NCI-H1436 treated with DMSO at 0.1 percent for 48 hours (cell line): Measurements from ENCODE around the gene FCAMR.

Source experiments
- DNase-seq: peaks from one replicate; lab custom pipeline; 2025; lab: John Stamatoyannopoulos, UW

Gene FCAMR

DNA sequence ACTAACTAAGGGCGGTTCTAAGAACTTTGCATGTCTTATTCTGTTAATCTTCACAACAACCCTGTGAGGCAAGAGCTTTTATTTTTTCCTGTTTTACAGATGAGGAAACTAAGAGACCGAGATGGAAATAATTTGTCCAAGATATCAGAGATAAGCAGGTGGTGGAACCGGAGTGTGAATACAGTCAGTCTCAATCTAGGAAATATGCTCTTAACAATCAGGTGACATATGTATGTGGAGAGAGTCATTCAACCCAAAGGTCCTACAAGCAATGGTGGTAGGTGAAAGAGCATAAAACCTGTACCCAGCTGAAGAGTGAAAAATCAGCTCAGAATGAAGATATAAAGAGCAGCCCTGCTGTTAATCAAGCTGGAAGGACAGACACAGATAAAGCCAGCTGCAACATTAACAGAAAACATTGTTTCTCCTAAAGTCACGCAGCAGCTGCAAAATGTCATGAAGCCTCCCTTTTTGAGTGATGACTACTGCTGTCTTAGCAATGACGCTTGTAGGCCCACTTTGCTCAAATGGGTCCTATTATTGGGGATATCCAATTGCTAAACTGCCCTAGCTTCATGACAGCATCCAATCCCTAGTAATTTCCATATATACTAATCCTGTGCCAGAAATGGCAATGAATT lies 30.5 kb upstream of the FCAMR start:
- DNase-seq: no peak

DNA sequence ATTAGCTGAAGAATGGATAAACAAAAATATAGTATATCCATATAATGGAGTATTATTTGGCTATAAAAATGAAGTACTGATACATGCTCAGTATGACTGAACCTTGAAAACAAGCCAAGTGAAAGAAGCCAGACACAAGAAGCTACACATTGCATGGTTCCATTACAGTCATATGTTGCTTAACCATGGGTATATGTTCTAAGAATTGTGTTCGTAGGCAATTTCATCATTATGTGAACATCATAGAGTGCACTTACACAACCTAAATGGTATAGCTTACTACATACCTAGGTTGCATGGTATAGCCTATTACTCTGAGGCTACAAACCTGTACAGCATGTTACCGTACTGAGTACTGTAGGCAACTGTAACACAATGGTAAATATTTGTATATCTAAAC lies 28.6 kb upstream of the FCAMR start:
- DNase-seq: no peak

DNA sequence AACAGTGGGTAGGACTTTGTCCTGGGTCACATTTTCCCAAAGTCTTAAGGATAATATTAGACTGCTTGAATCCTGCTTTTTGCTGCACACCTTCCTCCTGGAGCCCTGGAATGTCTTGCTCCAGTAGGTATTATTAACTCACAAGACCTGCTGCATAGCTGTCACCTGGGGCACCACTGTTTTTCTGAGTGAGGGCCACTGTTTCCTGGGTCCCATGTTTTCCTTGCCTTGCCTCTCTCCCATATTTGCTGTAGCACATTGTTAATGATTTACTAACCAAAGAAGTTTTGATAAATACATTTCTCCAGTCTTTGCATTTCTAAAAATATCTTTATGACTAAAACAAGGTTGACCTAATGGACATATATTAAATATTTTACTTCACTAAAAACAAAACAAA lies 22.5 kb upstream of the FCAMR start:
- DNase-seq: no peak

DNA sequence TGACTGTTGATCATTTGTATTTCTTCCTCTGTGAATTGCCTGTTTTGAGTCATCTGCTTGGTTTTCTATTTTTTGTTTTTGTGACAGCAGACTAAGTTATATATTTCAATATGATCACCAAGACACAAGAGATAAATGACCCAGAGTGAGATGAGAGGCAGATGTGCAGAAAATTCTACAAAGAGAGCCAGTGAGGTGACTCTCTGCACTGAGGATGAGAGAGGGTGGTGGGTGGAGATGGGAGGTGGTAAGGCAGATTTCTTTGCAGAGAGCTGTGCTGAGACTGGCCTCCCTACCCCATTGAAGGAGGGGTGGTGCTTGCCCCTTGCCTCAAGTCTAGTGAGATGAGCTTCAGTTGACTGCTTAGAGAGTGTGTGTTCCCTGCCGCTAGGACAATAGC lies 17.6 kb upstream of the FCAMR start:
- DNase-seq: no peak

DNA sequence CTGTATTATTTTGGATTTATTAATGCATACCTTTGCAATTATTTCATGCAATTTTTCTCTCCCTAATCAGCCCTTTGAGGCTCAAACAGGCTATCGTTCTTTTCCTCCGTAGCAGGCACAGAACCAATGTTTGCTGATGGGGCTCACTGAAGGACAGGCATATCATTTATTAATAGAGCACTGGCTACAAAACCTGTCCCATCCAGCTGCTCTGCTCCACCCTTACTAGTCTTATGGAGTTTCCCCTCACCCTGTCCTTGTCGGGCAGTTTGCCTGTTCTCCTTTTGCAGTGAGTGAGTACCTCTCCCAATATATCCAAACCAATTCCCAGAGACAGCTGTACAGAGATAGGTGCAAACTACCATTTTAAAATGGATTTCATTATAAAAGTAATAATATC lies 16.6 kb upstream of the FCAMR start:
- DNase-seq: no peak

DNA sequence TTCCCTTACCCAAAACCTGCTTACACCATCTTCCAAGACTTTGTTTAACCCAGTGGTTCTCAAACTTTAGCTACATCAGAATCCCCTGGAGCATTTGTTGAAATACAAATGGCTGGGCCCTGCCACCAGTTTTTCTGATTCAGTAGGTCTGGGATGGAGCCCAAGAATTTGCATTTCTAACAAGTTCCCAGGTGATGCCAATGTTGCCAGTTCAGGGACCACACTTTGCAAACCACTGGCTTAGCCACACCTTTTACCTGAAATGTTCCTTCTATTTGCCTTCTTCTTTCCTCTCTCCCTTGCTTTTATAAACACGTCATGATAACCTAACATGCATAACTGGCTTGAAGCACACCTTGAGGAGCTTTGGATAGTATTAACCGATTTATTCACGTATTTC lies 16.1 kb upstream of the FCAMR start:
- no peak for DNase-seq

DNA sequence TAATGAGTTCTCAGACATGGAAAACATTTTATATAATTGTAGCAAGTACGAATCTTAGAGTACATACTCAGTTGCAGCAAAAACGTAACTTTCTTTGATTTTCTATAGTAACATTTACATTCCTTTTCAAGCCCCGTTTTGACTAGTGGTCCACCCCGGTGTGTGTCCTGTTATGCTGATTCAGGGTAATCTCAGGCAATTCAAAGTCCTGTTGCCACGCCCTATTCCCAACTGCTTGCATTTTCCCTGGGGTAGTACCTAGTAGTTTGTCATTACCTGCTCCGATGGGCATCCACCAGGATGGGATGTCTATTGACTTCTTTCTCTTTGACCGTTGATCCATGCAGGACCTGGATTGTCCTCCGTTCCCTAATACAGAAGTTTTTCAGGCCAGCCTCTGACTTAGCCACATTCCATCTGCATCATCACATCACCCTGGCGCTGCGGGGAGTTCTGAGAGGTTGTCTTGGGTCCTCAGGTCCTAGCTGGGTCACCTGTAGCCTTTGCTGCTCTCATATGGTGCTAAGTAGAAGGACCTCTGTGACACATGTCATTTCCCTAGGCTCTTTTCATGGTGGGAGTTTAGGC lies 15.0 kb upstream of the FCAMR start:
- DNase-seq: no peak

DNA sequence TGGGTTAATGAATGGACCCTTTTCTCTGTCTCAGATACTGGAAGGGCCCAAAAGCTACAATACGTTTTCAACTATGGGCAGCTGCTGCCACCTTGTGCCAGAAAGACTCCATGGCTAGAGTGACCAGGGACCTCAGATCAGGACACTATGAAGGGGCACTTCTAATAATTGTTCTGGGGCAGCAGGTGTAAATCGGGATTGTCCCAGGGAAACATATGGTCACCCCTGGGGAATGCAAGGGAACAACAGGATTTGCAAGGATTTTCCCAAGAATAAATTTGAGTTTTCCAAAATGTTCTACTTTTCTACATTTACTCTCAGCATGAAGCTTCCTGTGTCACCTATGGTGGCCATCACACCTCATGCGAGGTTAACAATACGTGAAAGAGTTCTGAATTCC lies 12.0 kb upstream of the FCAMR start:
- DNase-seq: no peak

DNA sequence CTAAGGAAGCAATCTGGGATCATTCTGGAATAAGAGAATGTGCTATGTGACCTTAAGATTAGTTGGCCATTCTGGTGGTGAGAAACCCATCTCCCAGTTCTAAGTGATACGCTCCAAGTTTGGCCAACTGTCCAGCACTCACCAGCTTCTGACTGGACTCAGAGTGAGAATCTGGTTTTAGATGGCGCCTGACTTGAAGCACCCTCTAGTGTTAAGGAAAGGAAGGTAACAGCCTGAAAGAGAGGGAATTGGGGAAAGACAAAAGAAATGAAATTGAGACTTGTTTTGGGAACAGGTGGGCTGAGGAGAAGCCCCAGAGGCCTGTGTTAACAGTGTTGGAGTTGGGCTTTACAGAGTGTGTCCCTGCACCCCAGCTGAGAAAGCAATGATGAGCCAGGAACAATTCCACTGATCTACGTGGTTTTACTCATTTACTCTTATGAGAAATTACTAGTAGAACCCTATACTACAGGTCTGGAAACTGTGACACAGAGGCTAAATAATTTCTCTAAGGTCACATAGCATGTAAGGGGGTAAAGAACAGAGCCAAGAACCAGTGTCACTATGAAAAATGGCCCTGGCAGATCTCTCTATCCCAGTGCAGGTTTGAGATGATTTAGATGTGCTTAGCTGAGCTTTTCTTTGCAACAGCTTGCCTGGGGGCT lies 9.3 kb upstream of the FCAMR start:
- DNase-seq: no peak

DNA sequence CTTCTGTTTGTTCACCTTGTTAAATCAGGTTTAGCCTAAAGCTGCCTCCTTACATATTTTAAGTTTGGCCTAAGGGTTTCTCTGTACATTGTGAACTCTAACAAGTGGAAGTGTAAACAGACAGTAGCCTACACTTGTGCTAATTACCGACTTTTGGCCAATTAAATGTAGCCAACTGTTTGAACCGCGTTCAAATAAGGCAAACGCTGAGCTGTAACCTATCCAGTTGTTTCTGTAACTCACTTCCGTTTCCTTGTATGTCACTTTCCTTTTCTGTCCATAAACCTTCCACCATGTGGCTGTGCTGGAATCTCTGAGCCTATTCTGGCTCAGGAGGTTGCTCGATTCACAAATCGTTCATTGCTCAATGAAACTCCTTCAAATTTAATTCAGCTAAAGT lies 8.0 kb upstream of the FCAMR start:
- DNase-seq: no peak

DNA sequence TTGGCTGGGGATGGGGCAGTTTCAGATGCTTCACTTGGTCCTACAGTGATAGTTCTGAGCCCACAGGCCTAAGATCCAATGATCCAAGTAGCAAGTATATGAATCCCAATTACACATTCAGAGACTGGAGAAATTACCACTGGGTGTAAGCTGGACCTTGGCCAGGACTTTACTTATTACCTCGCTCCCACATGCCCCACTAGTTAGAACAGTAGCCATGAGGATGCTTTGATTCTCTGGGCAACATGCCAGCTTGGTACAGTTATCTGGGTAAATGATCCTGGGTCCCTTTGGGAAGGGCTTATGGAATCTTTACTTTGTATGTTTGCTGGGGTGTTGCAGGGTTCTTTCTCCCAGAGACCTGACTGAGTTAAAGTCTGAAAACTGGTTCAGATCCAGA lies 5.0 kb upstream of the FCAMR start:
- no peak for DNase-seq

DNA sequence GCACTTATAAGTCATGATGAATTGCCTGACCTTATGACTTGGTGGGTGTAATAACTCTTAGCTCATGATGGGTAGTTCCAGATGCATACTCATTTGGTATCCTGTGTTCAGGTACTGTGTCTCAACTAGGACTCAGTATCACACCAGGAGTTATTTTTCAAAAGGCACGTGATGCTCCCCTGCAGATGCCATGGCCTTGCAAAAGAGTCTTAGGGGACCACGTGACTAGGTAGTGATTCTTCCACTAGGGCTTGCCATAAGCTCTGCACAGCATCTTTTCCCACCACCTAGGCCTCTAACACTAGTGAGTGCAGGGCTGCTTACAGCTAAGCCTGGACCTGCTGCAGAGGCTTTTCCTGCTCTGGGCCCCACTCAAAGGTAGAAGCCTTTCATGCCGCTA lies 3.9 kb upstream of the FCAMR start:
- DNase-seq: no peak

DNA sequence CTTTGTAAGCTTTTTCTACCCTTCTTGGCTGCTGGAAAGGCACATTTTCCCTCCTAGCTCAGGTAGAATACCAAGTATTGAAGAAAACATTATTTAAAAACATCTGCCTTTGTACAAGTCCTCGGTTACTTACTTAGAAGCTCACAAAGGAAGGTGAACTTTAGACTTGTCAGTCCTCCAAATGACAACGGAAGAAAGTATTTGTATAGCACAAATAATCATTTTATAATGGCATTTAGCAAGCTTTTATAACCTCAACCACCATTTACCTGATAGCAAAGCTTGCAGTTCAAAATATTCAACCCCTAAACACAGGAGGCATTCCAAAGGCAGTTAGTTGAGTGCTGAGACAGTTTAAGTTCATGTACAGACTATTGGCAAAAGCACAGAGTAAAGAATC lies 2.5 kb upstream of the FCAMR start:
- no peak for DNase-seq

DNA sequence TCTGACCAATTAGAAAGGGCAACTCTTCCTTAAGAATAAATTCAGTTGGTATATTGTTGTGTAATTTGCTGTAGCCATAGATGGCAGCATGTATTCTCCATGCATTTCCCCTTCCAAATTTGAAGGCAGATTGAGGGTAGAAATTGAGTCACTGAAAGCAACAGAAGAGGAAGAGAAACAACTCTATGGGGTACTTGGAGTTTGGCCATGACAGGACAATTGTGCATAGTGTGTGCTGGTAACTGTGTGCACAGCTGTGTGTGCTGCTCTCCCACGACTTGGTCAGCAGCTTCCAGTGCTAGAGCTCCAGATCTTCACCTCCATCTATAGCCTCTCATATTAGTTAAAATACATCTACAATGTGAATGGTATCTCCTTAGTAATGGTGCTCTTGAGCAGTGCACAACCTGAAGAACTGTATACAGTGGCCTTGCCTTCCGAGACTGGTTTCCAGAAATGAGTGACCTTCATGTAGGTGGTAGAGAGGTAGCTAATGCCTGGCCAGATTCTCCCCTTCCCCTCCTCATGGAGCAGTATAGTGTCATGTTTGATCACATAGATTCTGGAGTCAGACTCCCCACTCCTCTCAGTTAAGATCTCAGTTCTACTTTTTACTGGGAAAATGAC lies 882 bp upstream of the FCAMR start:
- DNase-seq: no peak

DNA sequence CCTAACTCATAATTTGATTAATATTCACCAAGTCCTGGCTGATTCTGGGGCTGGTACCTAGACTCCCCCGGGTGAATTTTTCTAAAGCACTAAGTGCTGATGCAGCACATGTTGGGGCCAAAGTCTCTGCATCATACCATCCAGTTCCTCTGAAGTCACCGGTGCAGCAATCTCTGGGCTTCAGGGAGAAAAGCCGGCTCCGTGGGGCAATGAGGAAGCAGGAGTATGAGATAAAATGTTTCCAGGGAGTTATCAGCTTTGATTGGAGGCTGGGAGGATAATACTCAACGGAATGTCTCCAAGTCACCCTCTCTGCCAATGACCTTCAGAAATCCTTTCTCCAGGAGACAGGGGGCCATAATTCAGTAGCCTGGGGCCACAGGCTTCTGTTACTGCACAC lies 1.2 kb downstream of the FCAMR start:
- no peak for DNase-seq

DNA sequence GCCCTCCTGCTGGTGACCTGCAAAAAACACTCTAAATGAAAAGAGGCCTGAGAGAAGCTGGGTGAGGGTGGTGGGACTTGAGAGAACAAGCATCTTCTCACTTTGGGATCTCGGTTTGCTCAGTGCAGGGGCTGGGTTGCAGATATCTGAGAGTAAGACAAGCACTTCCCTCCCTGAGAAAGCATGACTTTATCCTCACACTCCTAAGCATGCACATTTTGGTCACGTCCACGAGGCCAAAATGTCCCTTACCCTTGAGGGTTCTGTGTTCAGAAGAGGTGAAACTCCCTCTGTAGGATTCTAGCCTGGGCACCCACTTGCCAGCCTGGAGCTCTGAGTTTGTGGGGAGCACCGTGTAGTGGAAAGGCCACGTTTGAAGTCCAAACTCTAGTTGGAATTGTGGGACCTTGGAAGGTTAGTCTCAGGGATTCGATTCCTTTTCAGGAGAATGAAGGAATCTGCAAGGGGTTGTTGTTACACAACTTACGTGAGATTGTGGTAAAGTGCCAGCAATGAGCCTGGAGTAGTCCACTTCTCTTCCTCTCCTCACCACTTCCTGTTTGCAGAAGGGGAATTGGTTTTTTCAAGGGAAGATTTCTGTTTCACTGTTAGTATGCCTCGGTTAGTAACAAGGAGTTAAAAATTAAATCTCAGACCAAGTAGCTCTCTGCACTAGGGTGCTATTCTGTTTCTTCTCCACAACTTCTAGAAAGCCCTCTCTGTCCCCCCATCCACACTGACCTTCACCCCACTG lies 3.0 kb downstream of the FCAMR start:
- no peak for DNase-seq

DNA sequence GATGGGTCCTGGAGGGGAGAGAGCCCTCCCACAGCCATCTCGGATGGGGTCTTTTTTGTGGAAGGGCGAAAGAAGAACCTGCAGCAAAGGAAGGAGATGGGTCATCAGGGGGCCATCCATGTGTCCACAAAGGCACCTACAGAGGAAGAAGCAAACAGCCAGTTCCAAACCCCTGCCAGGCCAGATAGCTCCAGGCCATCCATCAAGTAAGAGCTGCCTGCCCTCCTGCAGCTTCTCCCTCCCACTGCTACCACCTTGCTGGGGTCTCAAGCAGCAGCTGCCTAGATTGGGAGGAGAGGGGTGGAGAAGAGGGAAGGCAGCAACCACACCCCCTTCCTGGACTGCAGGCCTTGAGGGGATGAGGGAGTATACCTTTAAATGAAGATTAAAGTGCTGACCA lies 4.5 kb downstream of the FCAMR start:
- no peak for DNase-seq

DNA sequence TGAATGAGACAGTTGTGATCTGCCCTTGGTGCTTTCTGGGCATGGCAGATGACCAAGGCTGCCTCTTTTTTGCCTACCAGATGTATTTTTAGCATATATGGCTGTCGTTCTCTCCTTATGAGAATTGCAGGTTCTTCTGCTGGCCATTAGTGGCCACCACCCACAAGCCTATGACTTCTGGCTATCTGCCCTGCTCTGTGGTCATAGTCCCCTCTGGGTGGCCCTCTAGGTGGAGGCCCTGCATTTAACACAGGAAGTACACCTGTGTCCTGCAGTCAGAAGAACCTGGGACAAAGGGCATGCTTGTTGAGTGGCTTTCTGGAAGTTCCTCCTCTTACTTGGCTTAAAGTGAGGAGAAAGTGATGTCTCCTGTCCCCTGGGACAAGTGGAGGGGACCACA lies 6.5 kb downstream of the FCAMR start:
- DNase-seq: no peak

DNA sequence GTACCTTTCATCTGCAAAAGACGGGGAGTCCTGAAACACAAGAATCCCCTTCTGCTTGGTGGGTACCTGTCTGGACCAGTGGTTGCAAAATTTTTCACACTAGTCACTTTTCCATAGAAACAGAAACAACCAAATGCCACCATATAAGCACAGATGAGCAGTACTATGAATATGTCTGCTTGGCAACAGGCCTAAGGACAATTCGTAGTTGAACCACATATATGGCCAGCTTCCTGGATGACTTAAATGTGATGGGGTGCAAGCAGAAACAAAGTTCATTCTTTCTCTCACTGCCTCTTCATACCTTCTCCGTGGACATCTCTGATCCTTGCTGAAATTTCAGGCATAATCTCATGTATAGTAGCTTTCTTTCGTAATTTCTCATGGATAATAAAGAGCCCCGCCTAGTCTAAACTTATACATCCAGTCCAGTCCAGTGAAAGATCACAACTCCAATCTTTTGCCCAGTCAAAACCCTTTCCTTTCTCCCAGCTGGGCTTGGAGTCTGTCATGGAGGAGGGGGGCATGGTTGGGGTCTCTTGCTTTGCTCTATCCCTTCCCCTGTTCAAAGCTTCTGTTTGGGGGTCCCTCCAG lies 7.0 kb downstream of the FCAMR start:
- no peak for DNase-seq

DNA sequence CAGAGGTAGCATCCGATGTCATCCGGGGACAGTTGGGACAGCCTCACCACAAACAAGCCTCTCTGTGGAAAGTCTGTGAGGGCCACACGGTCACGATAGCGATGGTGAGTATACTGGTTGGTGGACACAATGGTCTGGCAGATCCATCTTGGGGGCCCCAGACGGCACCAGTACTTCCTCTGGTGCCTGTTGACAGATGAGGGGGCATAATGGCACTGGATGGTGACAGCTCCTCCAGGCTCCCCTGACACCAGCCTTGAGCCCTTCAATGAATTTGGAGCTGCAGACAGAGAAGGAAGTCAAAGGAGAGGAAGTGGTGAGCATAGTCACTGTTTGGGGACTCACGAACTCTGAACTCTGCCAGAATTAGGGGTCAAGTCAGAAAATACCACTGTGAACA lies 8.0 kb downstream of the FCAMR start:
- DNase-seq: no peak

DNA sequence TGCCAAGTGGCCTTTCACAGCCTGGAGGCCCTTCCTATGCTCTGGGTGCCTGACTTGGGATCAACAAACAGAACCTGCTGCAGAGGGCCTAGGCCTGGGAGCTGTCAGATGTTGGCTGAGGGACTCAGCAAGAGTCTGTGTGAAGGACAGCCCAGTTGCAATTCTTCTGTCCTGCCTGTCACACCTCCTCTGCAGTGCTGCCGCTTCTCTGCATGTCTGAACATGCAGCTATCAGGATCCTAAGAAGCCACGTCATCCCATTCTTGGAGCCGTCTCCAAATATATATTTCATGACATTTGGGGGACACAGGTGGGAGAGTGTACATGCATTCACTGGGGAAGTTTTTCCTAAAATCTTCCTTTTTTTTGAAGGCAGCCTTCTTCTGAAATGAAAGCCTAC lies 8.6 kb downstream of the FCAMR start:
- DNase-seq: no peak

DNA sequence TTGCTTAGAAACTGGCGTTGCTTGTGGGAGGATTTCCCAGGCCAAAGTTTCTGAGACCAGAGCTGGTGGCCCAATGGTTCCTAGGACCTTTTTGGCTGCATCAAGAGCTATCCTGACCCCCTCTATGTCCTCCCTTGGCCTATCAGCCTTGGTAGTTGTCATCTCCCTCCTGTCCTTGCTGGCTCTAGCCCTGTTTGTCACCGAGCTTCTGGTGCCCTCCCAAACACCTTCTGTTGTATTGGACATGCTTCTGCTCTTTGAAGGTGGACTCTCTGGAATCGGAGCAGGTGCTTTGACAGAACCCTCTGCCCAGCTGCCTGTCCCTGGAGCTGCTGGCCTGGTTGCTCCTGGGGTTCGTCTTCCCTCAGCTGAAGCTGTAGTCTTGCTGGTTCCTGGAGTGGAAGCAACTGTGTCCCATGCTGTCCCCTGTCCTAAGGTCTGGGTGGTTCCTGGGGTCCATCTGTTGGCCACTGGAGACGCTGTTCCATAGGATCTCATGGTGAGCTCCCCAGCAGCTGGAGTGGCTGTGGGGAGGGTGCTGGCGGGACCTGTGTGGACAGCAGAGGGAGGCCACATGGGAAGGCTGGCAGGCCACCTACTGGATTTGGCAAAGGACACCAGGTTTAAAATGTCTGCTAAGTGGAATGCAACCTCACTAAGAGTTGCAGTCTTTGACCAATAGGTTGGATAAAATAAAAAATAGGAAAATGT lies 9.4 kb downstream of the FCAMR start:
- DNase-seq: no peak
